NCI-H345 treated with DMSO at 0.1 percent for 48 hours (cell line): ENCODE data around the gene REPS1.
"Not testable (repeated sequence)": the region's sequence is repeated elsewhere in the genome, so short reads cannot be mapped to it uniquely, and the experiment has no call there.

Source experiments
- DNase-seq: peaks from one replicate; lab custom pipeline; 2025; ENCODE audit not compliant: unreplicated experiment; lab: John Stamatoyannopoulos, UW

Gene REPS1

DNA sequence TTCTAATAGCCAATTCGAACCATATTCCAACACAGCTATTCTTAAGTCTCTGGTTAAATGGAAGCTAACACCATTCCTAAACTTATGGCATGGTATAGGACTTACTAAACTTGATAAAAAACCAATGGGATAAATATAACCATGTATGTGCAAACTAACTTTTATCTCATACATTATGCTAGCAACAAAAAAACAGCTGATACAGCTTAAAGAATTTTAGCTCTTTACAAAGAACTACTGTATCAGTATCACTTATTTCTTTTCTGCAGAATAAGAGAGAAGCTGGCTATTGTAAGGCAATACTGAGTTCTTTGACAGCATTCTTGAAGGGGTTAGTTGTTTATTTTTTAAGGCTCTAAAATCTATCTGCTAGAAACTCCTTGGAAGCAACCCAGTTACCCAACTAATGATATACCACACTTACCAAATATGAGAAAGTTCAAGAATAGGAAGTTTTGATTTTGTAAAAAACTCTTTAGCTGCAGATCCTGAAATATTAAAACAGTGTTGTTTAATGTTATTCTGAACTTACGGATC is 44.9 kb downstream of the REPS1 start:
- no peak for DNase-seq

DNA sequence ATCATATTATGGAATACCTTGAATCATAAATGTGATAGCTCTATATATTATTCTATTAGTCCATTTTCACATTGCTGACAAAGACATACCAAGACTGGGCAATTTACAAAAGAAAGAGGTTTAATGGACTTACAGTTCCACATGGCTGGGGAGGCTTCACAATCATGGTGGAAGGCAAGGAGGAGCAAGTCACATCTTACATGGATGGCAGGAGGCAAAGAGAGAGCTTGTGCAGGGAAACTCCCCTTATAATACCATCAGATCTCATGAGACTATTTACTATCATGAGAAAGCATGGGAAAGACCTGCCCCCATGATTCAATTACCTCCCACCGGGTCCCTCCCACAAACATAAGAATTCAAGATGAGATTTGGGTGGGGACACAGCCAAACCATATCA is 51.2 kb downstream of the REPS1 start:
- not testable (repeated sequence) for DNase-seq

DNA sequence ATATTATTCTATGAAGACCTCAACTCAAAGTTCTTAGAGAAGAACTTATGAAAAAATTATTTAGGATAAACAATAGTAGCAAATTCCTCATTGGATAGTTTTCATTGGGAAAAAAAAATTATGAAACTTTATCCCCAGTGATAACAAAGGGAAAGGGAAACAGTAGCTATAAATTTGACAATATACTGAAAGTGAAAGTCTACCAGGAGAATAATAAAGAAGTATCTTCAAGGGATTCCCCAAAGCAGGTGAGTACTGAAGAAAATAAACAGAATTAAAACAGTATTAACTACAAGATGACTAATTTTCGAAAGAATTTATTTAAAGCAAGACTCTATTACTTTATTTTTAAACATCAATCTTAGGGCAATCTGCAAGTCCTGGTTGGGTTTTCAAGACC is 56.4 kb downstream of the REPS1 start:
- DNase-seq: no peak

DNA sequence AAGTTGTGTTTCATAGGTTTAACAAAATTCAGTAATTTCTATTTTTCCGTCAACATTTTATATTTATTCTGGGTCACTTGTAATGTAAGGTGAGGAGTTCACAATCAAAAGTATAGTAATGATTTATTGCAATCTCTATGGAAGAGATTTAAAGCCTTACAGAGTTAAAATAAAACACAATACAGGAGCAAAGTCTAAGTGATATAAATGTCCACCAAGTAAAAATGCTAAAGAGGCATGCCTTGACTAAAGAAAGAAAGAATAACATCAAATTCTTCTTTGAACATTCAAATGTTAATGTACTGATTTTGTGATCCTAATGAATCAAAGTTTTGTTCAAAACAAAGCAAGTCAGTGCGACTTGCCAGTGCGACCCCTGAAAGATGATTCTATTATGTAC is 61.5 kb downstream of the REPS1 start:
- DNase-seq: no peak

DNA sequence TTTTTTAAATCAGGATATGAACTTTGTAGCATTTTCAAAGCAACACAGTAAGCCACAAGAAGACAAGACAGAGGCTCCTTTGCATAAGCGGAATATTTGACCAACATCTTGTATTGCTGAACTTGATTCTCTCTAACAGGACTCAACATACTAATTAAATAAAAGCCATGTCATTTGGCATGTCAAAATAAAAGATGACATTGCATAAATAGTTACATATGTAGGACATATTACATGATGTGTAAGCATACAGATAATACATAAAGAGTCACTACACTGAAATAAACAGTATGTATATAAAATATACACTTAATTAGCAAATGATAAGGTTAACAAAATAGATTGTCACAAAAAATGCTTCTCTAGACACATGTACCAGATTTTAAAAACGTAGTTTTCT is 62.2 kb downstream of the REPS1 start:
- no peak for DNase-seq

DNA sequence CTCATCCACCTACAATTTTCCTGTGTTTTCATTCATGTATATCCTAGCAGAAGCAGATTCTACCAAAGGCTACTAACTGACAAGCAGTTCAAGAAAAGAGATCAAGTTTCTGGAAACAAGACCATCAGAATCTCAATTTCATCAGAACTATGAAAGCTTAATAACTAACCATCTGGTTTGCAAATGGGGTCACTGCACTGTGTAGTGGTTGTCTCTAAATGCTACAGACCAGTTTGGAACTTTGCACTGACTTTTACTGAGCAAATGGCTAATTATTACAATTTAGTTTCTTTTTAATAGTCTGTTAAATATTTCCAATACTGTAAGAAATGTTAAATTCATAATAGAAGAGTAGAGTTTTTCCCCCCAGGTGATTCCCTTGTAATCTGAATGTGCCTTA is 64.5 kb downstream of the REPS1 start:
- DNase-seq: no peak

DNA sequence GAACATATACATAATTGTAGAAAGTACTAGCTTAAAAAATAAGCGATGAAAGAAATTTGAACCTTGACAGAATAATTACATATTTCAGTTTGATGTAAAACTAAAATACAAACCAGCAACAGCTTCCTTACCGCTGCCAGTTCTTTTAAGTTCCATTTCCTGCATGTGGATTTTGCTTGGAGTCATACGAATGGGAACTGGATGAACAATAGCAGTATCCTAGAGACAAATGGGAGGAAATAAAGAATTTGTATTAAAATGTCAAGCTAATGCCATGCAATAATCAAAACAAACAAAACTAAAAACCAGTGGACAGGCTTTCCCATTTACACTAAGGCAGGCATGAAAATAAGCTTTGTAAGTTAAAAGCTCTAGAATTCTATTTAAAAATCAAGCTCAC is 67.1 kb downstream of the REPS1 start:
- no peak for DNase-seq

DNA sequence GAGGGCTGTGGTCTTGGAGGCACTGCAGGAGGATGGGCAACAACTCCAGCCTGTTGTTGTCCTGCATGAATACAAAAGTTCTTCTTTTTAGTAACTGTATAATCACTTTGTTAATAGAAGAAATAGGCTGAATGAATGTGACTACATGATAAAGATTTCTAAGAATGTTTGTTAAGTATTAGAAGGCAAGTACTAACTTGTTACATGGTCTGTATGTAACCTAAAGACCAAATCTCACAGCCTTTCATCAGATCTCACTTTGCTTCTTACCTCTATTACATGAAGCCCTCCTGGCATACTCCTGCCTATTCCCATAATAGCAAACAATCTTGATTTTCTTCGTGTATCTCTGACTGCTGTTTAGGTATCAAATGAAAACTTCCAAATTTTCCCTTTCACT is 73.4 kb downstream of the REPS1 start:
- no peak for DNase-seq

DNA sequence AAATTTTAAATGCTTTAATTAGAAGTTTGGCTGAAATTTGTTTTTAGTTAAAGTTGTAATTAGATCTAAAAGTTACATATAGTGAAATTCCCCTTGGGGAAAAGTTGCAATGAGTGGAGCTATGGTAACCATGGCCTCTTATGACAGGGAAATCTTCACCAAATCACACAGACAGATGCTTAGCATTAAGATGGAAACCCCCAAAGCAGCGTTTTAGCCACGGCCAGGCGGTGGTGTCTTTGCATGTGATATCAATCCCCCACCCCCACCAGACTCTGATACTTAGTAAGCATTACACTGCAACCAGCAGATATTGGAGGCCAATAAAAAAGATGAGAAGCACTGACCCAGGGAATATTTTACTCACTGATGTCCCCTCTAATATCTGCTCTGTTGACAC is 75.7 kb downstream of the REPS1 start:
- no peak for DNase-seq

DNA sequence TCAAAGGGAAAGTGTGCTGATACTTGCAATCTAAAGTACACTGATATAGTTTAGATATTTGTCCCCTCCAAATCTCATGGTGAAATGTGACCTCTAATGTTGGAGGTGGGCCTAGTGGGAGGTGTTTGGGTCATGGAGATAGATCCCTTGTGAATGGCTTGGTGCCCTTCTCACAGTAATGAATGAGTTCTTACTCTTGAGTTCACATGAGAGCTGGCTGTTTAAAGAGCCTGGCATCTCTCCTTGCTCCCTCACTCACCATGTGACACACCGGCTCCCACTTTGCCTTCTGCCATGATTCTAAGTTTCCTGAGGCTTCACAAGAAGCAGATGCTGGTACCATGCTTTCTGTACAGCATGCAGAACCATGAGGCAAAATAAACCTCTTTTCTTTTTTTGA is 78.1 kb downstream of the REPS1 start:
- DNase-seq: no peak

DNA sequence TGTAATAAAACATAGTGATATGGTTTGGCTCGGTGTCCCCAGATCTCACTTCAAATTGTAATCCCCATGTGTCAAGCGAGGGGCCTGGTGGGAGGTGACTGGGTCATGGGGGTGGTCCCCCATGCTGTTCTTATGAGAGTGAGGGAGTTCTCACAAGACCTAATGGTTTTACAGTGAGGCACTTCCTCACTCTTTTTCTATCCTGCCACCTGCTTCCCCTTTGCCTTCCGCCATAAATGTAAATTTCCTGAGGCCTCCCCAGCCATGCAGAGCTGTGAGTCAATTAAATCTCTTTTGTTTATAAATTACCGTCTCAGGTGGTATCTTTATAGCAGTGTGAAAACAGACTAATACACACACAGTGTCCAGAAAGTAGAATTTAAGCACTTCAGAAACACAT is 78.5 kb downstream of the REPS1 start:
- no peak for DNase-seq

DNA sequence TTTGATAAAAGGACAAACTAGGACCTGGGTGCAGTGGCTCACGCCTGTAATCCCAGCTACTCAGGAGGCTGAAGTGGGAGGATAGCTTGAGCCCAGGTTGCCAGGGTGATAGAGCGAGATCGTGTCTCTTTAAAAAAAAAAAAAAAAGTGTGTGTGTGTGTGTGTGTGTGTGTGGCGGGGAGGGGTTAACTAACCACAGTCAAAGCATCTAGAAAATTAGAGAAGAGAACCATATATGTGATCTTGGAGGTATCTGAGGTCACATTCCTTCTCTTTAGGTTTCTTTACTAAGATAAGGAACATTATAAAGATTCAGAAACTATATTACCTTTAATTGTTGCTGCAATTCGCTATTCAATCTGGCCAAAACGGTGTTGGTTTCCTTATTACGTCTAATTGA is 80.9 kb downstream of the REPS1 start:
- DNase-seq: no peak

DNA sequence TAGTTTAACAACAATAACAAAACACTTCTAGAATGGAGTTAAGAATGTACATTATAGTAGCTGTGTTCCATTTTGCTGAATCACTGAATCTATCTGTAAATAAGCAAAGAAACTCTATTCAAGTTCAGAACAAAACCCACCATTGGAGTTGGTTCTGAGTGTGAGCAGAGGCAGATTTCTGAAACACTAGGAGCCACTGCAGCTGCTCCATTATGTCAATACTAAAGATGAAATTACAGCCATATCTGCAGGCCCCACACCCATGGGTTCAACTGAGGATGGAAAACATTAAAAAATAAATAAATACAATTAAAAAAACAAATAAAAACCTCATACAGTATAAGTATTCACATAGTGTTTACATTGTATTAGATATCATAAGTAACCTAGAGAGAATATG is 91.0 kb downstream of the REPS1 start:
- DNase-seq: no peak

DNA sequence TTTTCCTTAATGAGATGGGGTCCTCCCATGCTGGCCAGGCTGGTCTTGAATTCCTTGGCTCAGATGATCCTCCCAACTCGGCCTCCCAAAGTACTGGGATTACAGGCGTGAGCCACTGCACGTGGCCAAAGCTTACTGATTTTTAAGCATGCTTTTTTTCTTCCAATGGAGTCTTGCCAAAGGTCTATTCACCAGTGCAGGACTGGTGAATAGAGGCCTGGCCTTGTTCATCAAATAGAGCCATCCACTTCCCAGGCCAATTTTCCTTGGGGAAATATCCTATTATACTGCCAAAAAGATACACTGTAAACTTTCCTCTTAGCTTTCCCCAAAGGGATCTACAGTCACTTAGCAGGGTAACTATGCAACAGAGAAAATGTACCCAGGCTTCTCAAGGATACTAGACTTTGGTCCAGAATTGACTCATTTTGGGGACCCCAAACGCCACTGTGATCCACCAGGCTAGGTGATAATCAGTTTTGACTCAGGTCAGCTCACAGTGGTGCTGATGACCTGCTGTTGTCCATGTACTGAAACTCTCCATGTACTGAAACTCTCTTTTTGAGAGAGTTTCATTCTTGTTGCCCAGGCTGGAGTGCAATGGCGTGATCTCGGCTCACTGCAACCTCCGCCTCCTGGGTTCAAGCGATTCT is 91.8 kb downstream of the REPS1 start:
- DNase-seq: no peak

DNA sequence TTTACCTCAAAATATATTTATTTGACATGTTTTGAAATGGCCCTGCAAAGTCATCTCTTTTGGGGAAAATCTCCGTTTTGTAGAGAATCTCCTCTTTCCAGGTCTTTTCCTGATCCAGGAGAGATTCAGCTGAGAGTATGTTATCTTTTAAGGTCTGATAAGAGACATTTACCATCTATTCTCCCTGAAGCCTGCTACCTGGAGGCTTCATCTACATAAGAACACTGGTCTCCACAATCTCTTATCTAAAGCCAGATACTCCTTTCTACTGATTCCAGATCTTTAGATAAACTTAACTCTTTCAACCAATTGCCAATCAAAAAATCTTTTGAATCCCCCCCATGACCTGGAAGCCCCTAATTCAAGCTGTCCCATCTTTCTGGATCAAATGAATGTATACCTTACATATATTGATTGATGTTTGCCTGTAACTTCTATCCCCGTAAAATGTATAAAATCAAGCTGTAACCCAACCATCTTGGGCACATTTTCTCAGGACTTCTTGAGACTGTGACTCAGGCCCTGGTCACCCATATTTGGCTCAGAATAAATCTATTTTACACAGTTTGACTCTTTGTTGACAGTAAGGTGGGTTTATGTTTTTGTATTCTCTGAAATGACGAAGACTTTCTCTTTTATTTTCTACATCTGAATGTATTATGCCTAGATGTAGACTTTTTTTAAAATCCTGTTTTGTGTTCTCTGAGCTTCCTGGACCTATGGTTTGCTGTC is 96.6 kb downstream of the REPS1 start:
- DNase-seq: no peak

DNA sequence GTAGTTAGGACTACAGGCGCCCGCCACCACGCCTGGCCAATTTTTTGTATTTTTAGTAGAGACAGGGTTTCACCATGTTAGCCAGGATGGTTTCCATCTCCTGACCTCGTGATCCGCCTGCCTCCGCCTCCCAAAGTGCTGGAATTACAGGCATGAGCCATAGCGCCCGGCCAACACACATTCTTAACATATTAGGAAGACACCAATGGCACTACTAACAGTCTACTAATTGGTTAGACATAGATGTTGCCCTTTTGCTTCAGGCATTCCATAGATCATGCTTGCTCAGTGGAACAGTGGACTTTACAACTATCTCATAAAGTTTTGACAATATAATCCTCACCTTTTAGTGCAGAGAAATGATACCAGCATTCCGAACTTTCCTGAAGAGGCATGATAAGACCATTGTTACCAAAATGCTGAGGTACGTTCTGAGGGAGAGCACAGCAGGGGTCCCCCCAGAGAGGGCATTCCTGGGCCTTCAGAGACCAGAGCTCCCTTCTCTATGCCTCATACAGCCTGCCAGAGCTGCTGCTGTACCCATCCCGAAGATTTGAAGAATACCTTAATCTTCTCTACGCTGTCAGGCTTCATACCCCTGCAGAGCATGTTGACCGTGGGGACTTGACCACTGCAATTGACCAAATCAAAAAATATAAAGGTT is 102.8 kb downstream of the REPS1 start:
- no peak for DNase-seq

DNA sequence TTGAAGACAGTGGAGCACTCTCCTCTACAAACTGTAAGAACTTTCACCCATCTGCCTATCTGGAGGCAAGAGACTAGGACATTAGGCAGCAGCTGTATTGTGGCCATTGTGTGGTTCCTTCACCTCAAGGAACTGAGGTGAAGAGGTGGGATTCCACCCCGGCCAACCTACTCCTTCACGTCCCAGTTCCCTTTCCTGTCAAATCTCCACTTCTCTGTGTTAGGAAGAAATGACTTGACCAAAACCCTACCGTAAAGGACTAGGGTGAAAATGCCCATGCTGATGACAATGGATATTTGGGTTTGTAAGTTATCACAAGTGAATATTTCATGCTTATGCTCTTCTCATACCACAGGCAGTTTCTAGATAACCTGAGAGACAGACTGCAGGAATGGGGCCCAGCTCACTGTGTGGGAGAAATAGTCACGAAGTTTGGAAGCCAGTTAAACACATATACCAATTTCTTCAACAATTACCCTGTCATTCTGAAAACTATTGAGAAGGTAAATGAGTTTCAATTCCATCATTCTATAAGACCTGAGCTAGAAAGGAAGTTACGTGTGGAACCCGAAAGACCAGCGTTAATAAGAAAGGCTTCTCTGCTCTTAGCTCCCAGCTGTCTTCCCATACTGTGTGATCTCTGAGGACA is 105.6 kb downstream of the REPS1 start:
- DNase-seq: no peak

DNA sequence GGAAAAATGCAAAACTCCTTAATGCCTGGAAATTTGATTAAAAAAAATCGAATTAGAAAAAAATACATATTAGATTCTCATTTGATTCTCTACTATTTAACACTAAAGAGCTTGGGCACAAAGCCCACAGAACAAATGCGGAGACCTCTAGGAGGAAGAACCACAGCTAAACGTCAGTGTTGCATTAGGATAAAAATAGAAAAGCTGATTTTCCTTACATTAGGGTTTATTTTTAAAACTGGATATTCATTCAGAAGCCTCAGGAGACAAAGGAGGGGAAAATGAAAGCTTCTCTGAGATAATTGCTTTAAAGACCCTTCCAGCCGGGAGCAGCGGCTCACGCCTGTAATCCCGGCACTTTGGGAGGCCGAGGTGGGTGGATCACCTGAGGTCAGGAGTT is 114.9 kb downstream of the REPS1 start:
- DNase-seq: no peak

DNA sequence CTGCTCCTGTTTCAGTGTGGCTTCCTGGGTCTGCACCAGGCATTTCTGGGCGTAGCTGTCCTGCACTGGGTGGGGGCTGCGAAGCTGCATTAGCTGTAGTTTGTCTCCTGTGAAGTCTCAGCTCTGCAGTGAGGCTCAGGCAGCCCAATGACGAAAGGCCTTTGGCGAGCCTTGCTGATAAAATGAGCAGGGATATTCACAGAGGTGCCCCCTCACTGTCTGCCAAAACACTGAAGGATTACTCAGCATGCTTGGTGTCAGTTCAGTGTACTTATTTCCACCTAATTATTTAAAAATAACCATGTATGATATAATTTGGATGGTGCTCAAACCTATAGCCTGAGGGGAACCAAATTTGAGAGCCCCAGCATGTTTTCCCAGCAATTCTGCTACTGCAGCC is 118.7 kb downstream of the REPS1 start:
- DNase-seq: no peak

DNA sequence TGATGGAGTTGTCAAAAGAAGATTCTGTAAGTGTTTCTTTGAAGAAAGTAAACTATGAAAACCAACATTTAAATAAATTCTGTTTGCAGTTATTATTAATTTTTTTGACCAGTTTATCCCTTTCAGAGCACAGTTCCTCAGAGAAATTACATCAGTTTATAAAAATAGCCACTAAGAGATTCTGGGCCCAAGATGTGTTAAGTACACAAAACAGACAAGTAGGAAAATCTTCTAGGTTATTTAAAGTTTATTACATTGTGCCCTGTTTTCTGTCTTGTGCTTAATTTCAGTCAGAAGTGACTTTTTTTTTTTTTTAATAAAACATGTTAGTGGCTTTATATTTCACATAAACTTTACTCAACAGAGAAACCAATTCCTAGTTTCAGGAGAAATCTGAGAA is 119.9 kb downstream of the REPS1 start:
- no peak for DNase-seq

DNA sequence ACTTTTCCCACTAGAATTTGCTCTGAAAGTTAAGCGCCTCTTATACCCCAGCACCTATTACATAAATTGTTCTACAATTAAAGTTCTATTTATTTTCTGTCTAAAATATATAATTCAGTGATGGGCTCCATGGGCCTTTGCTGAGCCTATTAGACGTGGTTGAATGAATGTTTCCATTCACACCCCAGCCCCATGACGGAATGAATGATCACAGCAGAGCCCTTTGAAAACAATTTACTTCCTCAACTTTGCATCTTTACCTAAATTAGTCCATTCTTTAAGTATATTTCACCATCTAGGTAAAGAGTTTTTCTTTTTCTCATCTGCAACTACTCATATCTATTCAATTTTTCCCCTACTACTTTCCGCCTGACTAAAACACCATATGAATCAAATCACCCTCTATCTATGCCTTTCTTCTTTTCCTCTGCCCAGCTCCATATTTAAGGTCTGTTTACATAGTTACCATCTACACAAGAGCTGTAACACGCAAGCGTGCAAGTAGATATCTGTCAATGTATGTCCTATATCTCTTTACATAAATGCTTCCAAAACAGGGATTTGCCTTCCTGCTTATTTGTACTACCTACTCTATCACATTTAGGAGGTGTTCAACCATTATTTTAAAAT is 122.5 kb downstream of the REPS1 start:
- DNase-seq: no peak
